Measurements from ENCODE around the gene HIC2. TPM values are rescaled to one million over a fixed set of nuclear protein-coding genes. Genes with fewer than 3 reads are reported as not detected.

Gene HIC2
- total and polyA plus RNA-seq, 9 of the 15 experiments (the other 6 are each of a cell fraction or from before 2014, with no cell fraction given) = 1.7 to 117 (median 35.5) TPM

- TF ChIP-seq CTCF (IDR thresholded peaks at IDR 0.05 in 2 of 3, conservative IDR thresholded peaks at IDR 0.05 in 1 of 3; ENCODE audit: insufficient read depth in 2 of 3, low read depth in 1 of 3, low read length in 3 of 3) (peak; percentile 39 to 60 (median 48)), POLR2H (tag; IDR thresholded peaks at IDR 0.05; ENCODE audit: low read depth) (no peak), RBM14 (IDR thresholded peaks at IDR 0.05; ENCODE audit: borderline replicate concordance, insufficient read depth, low read depth, low read length) (0 out of 2 replicates have a peak, but pooled peaks have one; percentile 27), ZNF134 (CRISPR knock-in tag; conservative IDR thresholded peaks at IDR 0.05) (no peak), ZFX (CRISPR knock-in tag; IDR thresholded peaks at IDR 0.05) (no peak), NCOR1 (IDR thresholded peaks at IDR 0.05) (no peak), ZMIZ1 (IDR thresholded peaks at IDR 0.05; ENCODE audit: low read depth in 2 of 2, low read length in 2 of 2) (no peak), NRF1 (conservative IDR thresholded peaks at IDR 0.05 in 1 of 2, IDR thresholded peaks at IDR 0.05 in 1 of 2) (no peak), KLF13 (tag; IDR thresholded peaks at IDR 0.05; ENCODE audit: borderline replicate concordance, low read depth) (0 out of 2 replicates have a peak, but pooled peaks have one; percentile 24), ZKSCAN8 (CRISPR knock-in tag; IDR thresholded peaks at IDR 0.05) (no peak), MCM3 (IDR thresholded peaks at IDR 0.05) (no peak), ETV1 (tag; conservative IDR thresholded peaks at IDR 0.05; ENCODE audit: low read depth) (no peak), SMC3 (conservative IDR thresholded peaks at IDR 0.05; ENCODE audit: insufficient read depth, low read depth, low read length) (0 out of 2 replicates have a peak, but pooled peaks have one; percentile 9), EP400 (IDR thresholded peaks at IDR 0.05) (no peak), ETV6 (IDR thresholded peaks at IDR 0.05; ENCODE audit: borderline replicate concordance in 1 of 2, low read depth in 2 of 2, low read length in 1 of 2) (no peak), ETV6 (CRISPR knock-in tag; IDR thresholded peaks at IDR 0.05; ENCODE audit: borderline replicate concordance) (no peak), U2AF1 (optimal IDR thresholded peaks at IDR 0.05; ENCODE audit: low read depth, low read length) (no peak), HMG20A (CRISPR knock-in tag; conservative IDR thresholded peaks at IDR 0.05) (no peak), ZNF253 (CRISPR knock-in tag; conservative IDR thresholded peaks at IDR 0.05) (no peak), ZBTB34 (CRISPR knock-in tag; IDR thresholded peaks at IDR 0.05) (no peak), SUPT5H (IDR thresholded peaks at IDR 0.05) (peak; percentile 75), BDP1 (IDR thresholded peaks at IDR 0.05; ENCODE audit: insufficient read depth, insufficient read length) (no peak), FUS (optimal IDR thresholded peaks at IDR 0.05; ENCODE audit: low read depth, low read length) (no peak)
Measured at GRCh38 chr22:21450320-21450831, 33.2 kb downstream of the HIC2 start (continued).

Data from K562 (cell line).